ENCODE results near the gene MYO3B. TPM values are rescaled to one million over a fixed set of nuclear protein-coding genes. Genes with fewer than 3 reads are reported as not detected.

The MYO3B gene
- total and polyA plus RNA-seq, 2 donors (not counting 1 experiment from before 2014, with no cell fraction given) = not detected

GRCh38 chr2:170313992-170314348 lies 136.0 kb downstream of the MYO3B start:
- ATAC-seq (ENCODE audit: low read depth) = no peak
- WGBS (ENCODE audit: insufficient coverage) = 100% methylated on average over 1 of the region's 3 CpGs
- H4K20me1 ChIP-seq (ENCODE audit: control insufficient read depth, insufficient read depth, low read length, poor library complexity, severe bottlenecking) = no peaks in the 10 kb centered on the region
- TF ChIP-seq, protein P1, sequence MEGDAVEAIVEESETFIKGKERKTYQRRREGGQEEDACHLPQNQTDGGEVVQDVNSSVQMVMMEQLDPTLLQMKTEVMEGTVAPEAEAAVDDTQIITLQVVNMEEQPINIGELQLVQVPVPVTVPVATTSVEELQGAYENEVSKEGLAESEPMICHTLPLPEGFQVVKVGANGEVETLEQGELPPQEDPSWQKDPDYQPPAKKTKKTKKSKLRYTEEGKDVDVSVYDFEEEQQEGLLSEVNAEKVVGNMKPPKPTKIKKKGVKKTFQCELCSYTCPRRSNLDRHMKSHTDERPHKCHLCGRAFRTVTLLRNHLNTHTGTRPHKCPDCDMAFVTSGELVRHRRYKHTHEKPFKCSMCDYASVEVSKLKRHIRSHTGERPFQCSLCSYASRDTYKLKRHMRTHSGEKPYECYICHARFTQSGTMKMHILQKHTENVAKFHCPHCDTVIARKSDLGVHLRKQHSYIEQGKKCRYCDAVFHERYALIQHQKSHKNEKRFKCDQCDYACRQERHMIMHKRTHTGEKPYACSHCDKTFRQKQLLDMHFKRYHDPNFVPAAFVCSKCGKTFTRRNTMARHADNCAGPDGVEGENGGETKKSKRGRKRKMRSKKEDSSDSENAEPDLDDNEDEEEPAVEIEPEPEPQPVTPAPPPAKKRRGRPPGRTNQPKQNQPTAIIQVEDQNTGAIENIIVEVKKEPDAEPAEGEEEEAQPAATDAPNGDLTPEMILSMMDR (IDR thresholded peaks at IDR 0.05) = no peak
- no peak for TF ChIP-seq EZH2 (IDR thresholded peaks at IDR 0.05; ENCODE audit: borderline replicate concordance, insufficient read depth, low read depth, low read length, poor library complexity, severe bottlenecking)
- H3K4me1 ChIP-seq (ENCODE audit: control insufficient read depth in 2 of 2, insufficient read depth in 2 of 2, low read length in 2 of 2) = no peaks in the 10 kb centered on the region
- no peak overlapping the region for H3K27ac Mint-ChIP-seq
- no peak overlapping the region for H3K9ac ChIP-seq (ENCODE audit: low read length)
- no peaks in the 10 kb centered on the region for H3K79me2 ChIP-seq (ENCODE audit: control insufficient read depth, insufficient read depth, low read length)
- H3K9me3 ChIP-seq (ENCODE audit: control extremely low read depth in 1 of 3, control insufficient read depth in 2 of 3, insufficient read depth in 1 of 3, low read length in 2 of 3) = no peaks in the 10 kb centered on the region
- no peak overlapping the region for H2AFZ ChIP-seq (ENCODE audit: insufficient read depth, low read depth, low read length, poor library complexity, severe bottlenecking)
- H3K4me2 ChIP-seq (replicated peaks; ENCODE audit: low read depth, low read length, poor library complexity, severe bottlenecking) = no peak overlapping the region
- H3K27ac ChIP-seq (ENCODE audit: low read length in 2 of 2) = no peak overlapping the region
- no peaks in the 10 kb centered on the region for H3K9me3 Mint-ChIP-seq (ENCODE audit: insufficient read depth)
- H3K27me3 Mint-ChIP-seq = peaks cover 26% of the 10 kb centered on the region
- intact Hi-C loops (cut with micrococcal nuclease) = no loop called here
- no peak for DNase-seq
- no peak overlapping the region for H3K4me3 Mint-ChIP-seq
- H3K4me3 ChIP-seq (ENCODE audit: control extremely low read depth in 1 of 5, extremely low read depth in 1 of 5, insufficient read depth in 1 of 5, low read depth in 2 of 5, low read length in 4 of 5) = no peak overlapping the region
- no peaks in the 10 kb centered on the region for H3K27me3 ChIP-seq (replicated peaks in 1 of 4; ENCODE audit: control extremely low read depth in 1 of 4, control insufficient read depth in 3 of 4, insufficient read depth in 4 of 4, low read length in 3 of 4)
- CTCF ChIA-PET = no interaction called here
- H3K4me1 Mint-ChIP-seq = no peaks in the 10 kb centered on the region
- POLR2A ChIA-PET = no interaction called here
- no peaks in the 10 kb centered on the region for H3K36me3 ChIP-seq (replicated peaks in 1 of 2; ENCODE audit: control extremely low read depth in 1 of 2, control insufficient read depth in 1 of 2, extremely low read depth in 1 of 2, insufficient read depth in 2 of 2, low read length in 1 of 2)

DNA sequence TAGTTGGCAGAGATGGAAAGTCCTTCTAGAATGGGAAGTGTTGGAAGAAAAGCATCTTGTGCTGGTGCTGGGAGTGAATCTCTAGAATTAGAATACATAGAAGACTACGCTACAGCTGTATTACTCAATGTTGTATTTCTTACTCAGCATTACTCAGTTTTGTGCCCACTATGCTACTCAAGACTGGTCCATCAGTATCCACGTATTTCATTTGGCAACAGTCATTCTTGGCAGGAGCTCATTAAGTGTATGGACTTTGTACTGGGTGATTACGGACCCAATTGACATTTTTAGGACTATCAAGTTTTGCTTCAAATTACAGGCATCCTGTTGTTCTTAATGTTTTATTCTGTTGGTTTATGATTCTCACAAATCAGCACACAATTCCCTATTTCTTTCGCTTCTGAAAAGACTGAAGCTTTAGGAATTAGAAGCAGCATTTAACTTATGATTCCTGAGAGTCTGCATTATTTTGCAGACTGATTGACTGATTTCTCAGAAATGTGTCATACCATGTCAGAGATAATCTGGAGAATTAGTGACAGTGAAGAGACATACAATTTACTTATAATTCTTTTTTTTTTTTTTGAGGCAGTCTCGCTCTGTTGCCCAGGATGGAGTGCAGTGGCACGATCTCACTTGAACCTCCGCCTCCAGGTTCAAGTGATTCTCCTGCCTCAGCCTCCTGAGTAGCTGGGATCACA lies 136.9 kb downstream of the MYO3B start:
- Histone ChIP-seq H2AFZ (ENCODE audit: insufficient read depth, low read depth, low read length, poor library complexity, severe bottlenecking) (no peak overlapping the region), H3K4me1 (ENCODE audit: control insufficient read depth in 2 of 2, insufficient read depth in 2 of 2, low read length in 2 of 2) (no peaks in the 10 kb centered on the region), H3K27ac (ENCODE audit: low read length in 2 of 2) (no peak overlapping the region), H3K36me3 (replicated peaks in 1 of 2; ENCODE audit: control extremely low read depth in 1 of 2, control insufficient read depth in 1 of 2, extremely low read depth in 1 of 2, insufficient read depth in 2 of 2, low read length in 1 of 2) (no peaks in the 10 kb centered on the region), H4K20me1 (ENCODE audit: control insufficient read depth, insufficient read depth, low read length, poor library complexity, severe bottlenecking) (no peaks in the 10 kb centered on the region), H3K79me2 (ENCODE audit: control insufficient read depth, insufficient read depth, low read length) (no peaks in the 10 kb centered on the region), H3K4me2 (replicated peaks; ENCODE audit: low read depth, low read length, poor library complexity, severe bottlenecking) (no peak overlapping the region), H3K4me3 (ENCODE audit: control extremely low read depth in 1 of 5, extremely low read depth in 1 of 5, insufficient read depth in 1 of 5, low read depth in 2 of 5, low read length in 4 of 5) (no peak overlapping the region), H3K9ac (ENCODE audit: low read length) (no peak overlapping the region), H3K27me3 (replicated peaks in 1 of 4; ENCODE audit: control extremely low read depth in 1 of 4, control insufficient read depth in 3 of 4, insufficient read depth in 4 of 4, low read length in 3 of 4) (no peaks in the 10 kb centered on the region), H3K9me3 (ENCODE audit: control extremely low read depth in 1 of 3, control insufficient read depth in 2 of 3, insufficient read depth in 1 of 3, low read length in 2 of 3) (no peaks in the 10 kb centered on the region)
- no peak for ATAC-seq (ENCODE audit: low read depth)
- WGBS (ENCODE audit: insufficient coverage) = no CpG with 5 or more reads among the region's 7 CpGs
- Mint-ChIP-seq H3K4me1 (no peaks in the 10 kb centered on the region), H3K27me3 (peaks cover 29% of the 10 kb centered on the region), H3K27ac (no peak overlapping the region), H3K9me3 (ENCODE audit: insufficient read depth) (no peaks in the 10 kb centered on the region), H3K4me3 (no peak overlapping the region)
- ChIA-PET CTCF (no interaction called here), POLR2A (no interaction called here)
- TF ChIP-seq, protein P1 (IDR thresholded peaks at IDR 0.05) = no peak
- TF ChIP-seq EZH2 (IDR thresholded peaks at IDR 0.05; ENCODE audit: borderline replicate concordance, insufficient read depth, low read depth, low read length, poor library complexity, severe bottlenecking) = no peak
- intact Hi-C loops (cut with micrococcal nuclease) = no loop called here
- no peak for DNase-seq

All from B cell (primary cell).